ENCODE data around the gene TOR1A. TPM values are rescaled to one million over a fixed set of nuclear protein-coding genes. Genes with fewer than 3 reads are reported as not detected.

Gene TOR1A
- total and polyA plus RNA-seq, 2 experiments from 2014 or later = 23.6 to 45.7 TPM

DNA sequence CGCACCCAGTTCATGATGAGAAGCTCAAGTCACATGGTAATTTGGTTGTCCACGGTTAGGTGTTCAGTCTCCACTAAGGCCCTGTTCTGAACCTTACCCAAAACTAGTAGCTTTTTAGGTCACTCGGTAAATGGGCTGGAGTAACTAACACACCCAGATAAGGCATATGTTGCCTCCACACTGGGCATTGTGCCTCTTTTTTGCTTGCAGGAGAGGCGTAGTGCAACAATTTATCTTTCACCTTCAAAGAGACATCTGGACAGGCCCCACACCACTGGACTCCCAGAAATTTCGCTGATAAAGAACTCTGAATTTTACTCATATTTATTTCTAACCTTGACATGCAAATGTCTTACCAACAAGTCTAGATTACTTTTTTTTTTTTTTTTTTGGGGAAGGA is 54.3 kb downstream of the TOR1A start:
- H3K79me2 ChIP-seq (replicated peaks; ENCODE audit: insufficient read depth) = no peaks in the 10 kb centered on the region
- TF ChIP-seq STAT1 (IDR thresholded peaks at IDR 0.05; ENCODE audit: unreplicated experiment) (no peak), ZNF331 (CRISPR knock-in tag; IDR thresholded peaks at IDR 0.05; ENCODE audit: low read depth) (no peak), CTCF (conservative IDR thresholded peaks at IDR 0.05; ENCODE audit: low read depth in 2 of 2) (no peak), NANOG (IDR thresholded peaks at IDR 0.05; ENCODE audit: borderline replicate concordance) (no peak), ZNF114 (CRISPR knock-in tag; IDR thresholded peaks at IDR 0.05) (no peak), EZH2 (IDR thresholded peaks at IDR 0.05; ENCODE audit: low read depth, unreplicated experiment) (no peak), EZH2phosphoT487 (IDR thresholded peaks at IDR 0.05; ENCODE audit: unreplicated experiment) (no peak), POLR2AphosphoS5 (IDR thresholded peaks at IDR 0.05; ENCODE audit: low read depth) (no peak)
- TF ChIP-seq, protein P1, sequence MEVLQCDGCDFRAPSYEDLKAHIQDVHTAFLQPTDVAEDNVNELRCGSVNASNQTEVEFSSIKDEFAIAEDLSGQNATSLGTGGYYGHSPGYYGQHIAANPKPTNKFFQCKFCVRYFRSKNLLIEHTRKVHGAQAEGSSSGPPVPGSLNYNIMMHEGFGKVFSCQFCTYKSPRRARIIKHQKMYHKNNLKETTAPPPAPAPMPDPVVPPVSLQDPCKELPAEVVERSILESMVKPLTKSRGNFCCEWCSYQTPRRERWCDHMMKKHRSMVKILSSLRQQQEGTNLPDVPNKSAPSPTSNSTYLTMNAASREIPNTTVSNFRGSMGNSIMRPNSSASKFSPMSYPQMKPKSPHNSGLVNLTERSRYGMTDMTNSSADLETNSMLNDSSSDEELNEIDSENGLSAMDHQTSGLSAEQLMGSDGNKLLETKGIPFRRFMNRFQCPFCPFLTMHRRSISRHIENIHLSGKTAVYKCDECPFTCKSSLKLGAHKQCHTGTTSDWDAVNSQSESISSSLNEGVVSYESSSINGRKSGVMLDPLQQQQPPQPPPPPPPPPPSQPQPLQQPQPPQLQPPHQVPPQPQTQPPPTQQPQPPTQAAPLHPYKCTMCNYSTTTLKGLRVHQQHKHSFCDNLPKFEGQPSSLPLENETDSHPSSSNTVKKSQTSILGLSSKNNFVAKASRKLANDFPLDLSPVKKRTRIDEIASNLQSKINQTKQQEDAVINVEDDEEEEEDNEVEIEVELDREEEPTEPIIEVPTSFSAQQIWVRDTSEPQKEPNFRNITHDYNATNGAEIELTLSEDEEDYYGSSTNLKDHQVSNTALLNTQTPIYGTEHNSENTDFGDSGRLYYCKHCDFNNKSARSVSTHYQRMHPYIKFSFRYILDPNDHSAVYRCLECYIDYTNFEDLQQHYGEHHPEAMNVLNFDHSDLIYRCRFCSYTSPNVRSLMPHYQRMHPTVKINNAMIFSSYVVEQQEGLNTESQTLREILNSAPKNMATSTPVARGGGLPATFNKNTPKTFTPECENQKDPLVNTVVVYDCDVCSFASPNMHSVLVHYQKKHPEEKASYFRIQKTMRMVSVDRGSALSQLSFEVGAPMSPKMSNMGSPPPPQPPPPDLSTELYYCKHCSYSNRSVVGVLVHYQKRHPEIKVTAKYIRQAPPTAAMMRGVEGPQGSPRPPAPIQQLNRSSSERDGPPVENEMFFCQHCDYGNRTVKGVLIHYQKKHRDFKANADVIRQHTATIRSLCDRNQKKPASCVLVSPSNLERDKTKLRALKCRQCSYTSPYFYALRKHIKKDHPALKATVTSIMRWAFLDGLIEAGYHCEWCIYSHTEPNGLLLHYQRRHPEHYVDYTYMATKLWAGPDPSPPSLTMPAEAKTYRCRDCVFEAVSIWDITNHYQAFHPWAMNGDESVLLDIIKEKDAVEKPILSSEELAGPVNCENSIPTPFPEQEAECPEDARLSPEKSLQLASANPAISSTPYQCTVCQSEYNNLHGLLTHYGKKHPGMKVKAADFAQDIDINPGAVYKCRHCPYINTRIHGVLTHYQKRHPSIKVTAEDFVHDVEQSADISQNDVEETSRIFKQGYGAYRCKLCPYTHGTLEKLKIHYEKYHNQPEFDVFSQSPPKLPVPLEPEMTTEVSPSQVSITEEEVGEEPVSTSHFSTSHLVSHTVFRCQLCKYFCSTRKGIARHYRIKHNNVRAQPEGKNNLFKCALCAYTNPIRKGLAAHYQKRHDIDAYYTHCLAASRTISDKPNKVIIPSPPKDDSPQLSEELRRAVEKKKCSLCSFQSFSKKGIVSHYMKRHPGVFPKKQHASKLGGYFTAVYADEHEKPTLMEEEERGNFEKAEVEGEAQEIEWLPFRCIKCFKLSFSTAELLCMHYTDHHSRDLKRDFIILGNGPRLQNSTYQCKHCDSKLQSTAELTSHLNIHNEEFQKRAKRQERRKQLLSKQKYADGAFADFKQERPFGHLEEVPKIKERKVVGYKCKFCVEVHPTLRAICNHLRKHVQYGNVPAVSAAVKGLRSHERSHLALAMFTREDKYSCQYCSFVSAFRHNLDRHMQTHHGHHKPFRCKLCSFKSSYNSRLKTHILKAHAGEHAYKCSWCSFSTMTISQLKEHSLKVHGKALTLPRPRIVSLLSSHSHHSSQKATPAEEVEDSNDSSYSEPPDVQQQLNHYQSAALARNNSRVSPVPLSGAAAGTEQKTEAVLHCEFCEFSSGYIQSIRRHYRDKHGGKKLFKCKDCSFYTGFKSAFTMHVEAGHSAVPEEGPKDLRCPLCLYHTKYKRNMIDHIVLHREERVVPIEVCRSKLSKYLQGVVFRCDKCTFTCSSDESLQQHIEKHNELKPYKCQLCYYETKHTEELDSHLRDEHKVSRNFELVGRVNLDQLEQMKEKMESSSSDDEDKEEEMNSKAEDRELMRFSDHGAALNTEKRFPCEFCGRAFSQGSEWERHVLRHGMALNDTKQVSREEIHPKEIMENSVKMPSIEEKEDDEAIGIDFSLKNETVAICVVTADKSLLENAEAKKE (CRISPR knock-in tag; IDR thresholded peaks at IDR 0.05) = no peak
- Mint-ChIP-seq H3K4me3 (no peak overlapping the region), H3K27ac (no peak overlapping the region), H3K27me3 (ENCODE audit: insufficient read depth, low read depth, poor library complexity) (peaks cover 4% of the 10 kb centered on the region), H3K36me3 (ENCODE audit: low read depth) (no peaks in the 10 kb centered on the region), H3K4me1 (no peaks in the 10 kb centered on the region), H3K9me3 (no peaks in the 10 kb centered on the region)
- H3K4me3 ChIP-seq = no peak overlapping the region
- ATAC-seq = no peak
- no peaks in the 10 kb centered on the region for H3K4me1 ChIP-seq (ENCODE audit: insufficient read depth)
- DNase-seq (ENCODE audit: low spot score) = no peak
- H3K36me3 ChIP-seq (ENCODE audit: insufficient read depth) = no peaks in the 10 kb centered on the region
- H3K27ac ChIP-seq (ENCODE audit: low read depth) = no peak overlapping the region
- no peak overlapping the region for H2AFZ ChIP-seq
- H4K20me1 ChIP-seq (replicated peaks; ENCODE audit: insufficient read depth) = no peaks in the 10 kb centered on the region
- H3F3A ChIP-seq (replicated peaks; ENCODE audit: low read depth) = no peaks in the 10 kb centered on the region
- H3K9me2 ChIP-seq (ENCODE audit: insufficient read depth) = no peaks in the 10 kb centered on the region
- no peaks in the 10 kb centered on the region for H3K27me3 ChIP-seq (ENCODE audit: insufficient read depth)
- H3K4me2 ChIP-seq = no peak overlapping the region

Data from GM23338 (cell line).